ENCODE results near the gene CCDC97.

Gene CCDC97

GRCh38 chr19:41327076-41327575, 17.2 kb downstream of the CCDC97 start:
- no peaks in the 10 kb centered on the region for H3K9me3 ChIP-seq (ENCODE audit: severe bottlenecking)
- peaks cover 12% of the 10 kb centered on the region for H3K36me3 ChIP-seq
- no peak overlapping the region for H3K27ac ChIP-seq
- no peak overlapping the region for H3K4me3 ChIP-seq (ENCODE audit: low read depth, low read length)
- DNase-seq = no peak
- H3K27me3 ChIP-seq (ENCODE audit: insufficient read depth, low read depth, severe bottlenecking) = no peaks in the 10 kb centered on the region
- no peak for TF ChIP-seq CTCF (IDR thresholded peaks at IDR 0.05; ENCODE audit: low read depth, low read length)

- Histone ChIP-seq H3K27ac (no peak overlapping the region), H3K36me3 (peaks cover 6% of the 10 kb centered on the region), H3K9me3 (ENCODE audit: severe bottlenecking) (no peaks in the 10 kb centered on the region), H3K4me3 (ENCODE audit: low read depth, low read length) (no peak overlapping the region), H3K27me3 (ENCODE audit: insufficient read depth, low read depth, severe bottlenecking) (no peaks in the 10 kb centered on the region)
- no peak for DNase-seq
- no peak for TF ChIP-seq CTCF (IDR thresholded peaks at IDR 0.05; ENCODE audit: low read depth, low read length)
Measured at GRCh38 chr19:41327576-41328156, 17.7 kb downstream of the CCDC97 start.

GRCh38 chr19:41328157-41328841, 18.3 kb downstream of the CCDC97 start:
- DNase-seq = no peak
- no peak for TF ChIP-seq CTCF (IDR thresholded peaks at IDR 0.05; ENCODE audit: low read depth, low read length)
- Histone ChIP-seq H3K36me3 (peaks cover under 1% of the 10 kb centered on the region; the same call in 1 of the 2 replicates), H3K4me3 (ENCODE audit: low read depth, low read length) (no peak overlapping the region), H3K27me3 (ENCODE audit: insufficient read depth, low read depth, severe bottlenecking) (no peaks in the 10 kb centered on the region), H3K9me3 (ENCODE audit: severe bottlenecking) (no peaks in the 10 kb centered on the region), H3K27ac (no peak overlapping the region)

- H3K27me3 ChIP-seq (ENCODE audit: insufficient read depth, low read depth, severe bottlenecking) = no peaks in the 10 kb centered on the region
- no peaks in the 10 kb centered on the region; the same call in 1 of the 2 replicates for H3K36me3 ChIP-seq
Measured at GRCh38 chr19:41328842-41329225, 18.9 kb downstream of the CCDC97 start.

GRCh38 chr19:41330481-41330880, 20.5 kb downstream of the CCDC97 start:
- no peaks in the 10 kb centered on the region; the same call in 1 of the 2 replicates for H3K36me3 ChIP-seq
- H3K9me3 ChIP-seq (ENCODE audit: severe bottlenecking) = no peaks in the 10 kb centered on the region
- no peak for DNase-seq
- no peak for TF ChIP-seq CTCF (IDR thresholded peaks at IDR 0.05; ENCODE audit: low read depth, low read length)
- no peak overlapping the region for H3K27ac ChIP-seq
- no peaks in the 10 kb centered on the region for H3K27me3 ChIP-seq (ENCODE audit: insufficient read depth, low read depth, severe bottlenecking)
- no peak overlapping the region for H3K4me3 ChIP-seq (ENCODE audit: low read depth, low read length)

More at GRCh38 chr19:41328842-41329225, 18.9 kb downstream of the CCDC97 start:
- TF ChIP-seq CTCF (IDR thresholded peaks at IDR 0.05; ENCODE audit: low read depth, low read length) = no peak
- DNase-seq = no peak
- no peaks in the 10 kb centered on the region for H3K9me3 ChIP-seq (ENCODE audit: severe bottlenecking)
- H3K27ac ChIP-seq = no peak overlapping the region
- H3K4me3 ChIP-seq (ENCODE audit: low read depth, low read length) = no peak overlapping the region
